Measurements from ENCODE around the gene LRRC41.
"Not testable (repeated sequence)": the region's sequence is repeated elsewhere in the genome, so short reads cannot be mapped to it uniquely, and the experiment has no call there.

- not testable (repeated sequence) for TF ChIP-seq CTCF, POLR2A, POLR2AphosphoS5 (IDR thresholded peaks at IDR 0.05)
Observed at GRCh38 chr1:46241733-46242132, 61.7 kb downstream of the LRRC41 start.

Data from breast epithelium (tissue), 3 donors.